IMR-90 (cell line): ENCODE results near the gene HIKESHI. TPM values are rescaled to one million over a fixed set of nuclear protein-coding genes. Genes with fewer than 3 reads are reported as not detected.

ENCODE experiments used
- ATAC-seq: fragments of 200-7000 bp; cut with Tn5 transposase; 2 replicates; pipeline ENCODE4 v1.9.1; 2020; ENCODE audit warnings: low read depth, mild to moderate bottlenecking, moderate library complexity
- BruUV-seq: library from RNA; stranded (reverse); fragments of 400-500 nt; replicated peaks from 2 replicates; lab custom pipeline; 2021; lab: Mats Ljungman, UMichigan
- CTCF ChIA-PET: fragments of 300-600 bp; formaldehyde crosslinking; extraction: SDS; loops from one replicate; lab custom pipeline; 2021; ENCODE audit warnings: antibody characterized with exemption; lab: Yijun Ruan, JAX
- POLR2A ChIA-PET: fragments of 300-600 bp; sonication (Branson Sonifier 250); formaldehyde crosslinking; loops from one replicate; lab custom pipeline; 2022; ENCODE audit warnings: antibody characterized with exemption; ENCODE audit not compliant: unreplicated experiment; lab: Charles Lee
- DNase-seq: peaks from one replicate; pipeline ENCODE4 v3.0.0; 2013
- H2AFZ ChIP-seq: replicated peaks from 2 replicates; pipeline ENCODE3; 2013; ENCODE audit warnings: low read length, mild to moderate bottlenecking; ENCODE audit not compliant: poor library complexity
- H2AK5ac ChIP-seq: 2 replicates; pipeline ENCODE4 v1.6.1; 2013; ENCODE audit warnings: low read depth, low read length, inconsistent platforms
- H2AK9ac ChIP-seq: replicated peaks from 2 replicates; pipeline ENCODE3; 2013; ENCODE audit warnings: mild to moderate bottlenecking, low read depth, low read length, moderate library complexity; ENCODE audit not compliant: poor library complexity
- H2BK120ac ChIP-seq: 2 replicates; pipeline ENCODE4 v1.6.1; 2013; ENCODE audit warnings: low read depth, low read length, inconsistent platforms
- H2BK15ac ChIP-seq: 3 replicates; pipeline ENCODE4 v1.6.1; 2013; ENCODE audit warnings: low read depth, low read length, inconsistent platforms
- H2BK20ac ChIP-seq: 2 replicates; pipeline ENCODE4 v1.6.1; 2013; ENCODE audit warnings: low read depth, mild to moderate bottlenecking, inconsistent platforms, low read length, moderate library complexity
- H2BK5ac ChIP-seq: 2 replicates; pipeline ENCODE4 v1.6.1; 2013; ENCODE audit warnings: mild to moderate bottlenecking, low read depth, low read length, inconsistent platforms; ENCODE audit not compliant: poor library complexity, severe bottlenecking
- H3K14ac ChIP-seq: replicated peaks from 2 replicates; pipeline ENCODE4 v1.6.1; 2013; ENCODE audit warnings: low read depth, low read length, inconsistent platforms
- H3K18ac ChIP-seq: 2 replicates; pipeline ENCODE4 v1.6.1; 2013; ENCODE audit warnings: low read depth, low read length, control low read depth
- H3K23ac ChIP-seq: 2 replicates; pipeline ENCODE4 v1.6.1; 2013; ENCODE audit warnings: low read depth, low read length, inconsistent platforms
- H3K27ac ChIP-seq: 2 replicates; pipeline ENCODE4 v1.5.1; 2013; ENCODE audit warnings: mild to moderate bottlenecking, control low read depth, low read length; ENCODE audit not compliant: insufficient read depth
- H3K27me3 ChIP-seq: 2 replicates; pipeline ENCODE4 v1.6.1; 2013; ENCODE audit warnings: low read length; ENCODE audit not compliant: control insufficient read depth, insufficient read depth
- H3K36me3 ChIP-seq: 2 replicates; pipeline ENCODE4 v1.6.1; 2013; ENCODE audit warnings: low read length, mixed read lengths; ENCODE audit not compliant: control insufficient read depth, insufficient read depth
- H3K4ac ChIP-seq: 2 replicates; pipeline ENCODE4 v1.6.1; 2013; ENCODE audit warnings: low read depth, low read length, inconsistent platforms
- H3K4me1 ChIP-seq: 2 replicates; pipeline ENCODE4 v1.6.1; 2013; ENCODE audit warnings: low read length, mixed read lengths; ENCODE audit not compliant: control insufficient read depth, insufficient read depth
- H3K4me2 ChIP-seq: 2 replicates; pipeline ENCODE4 v1.6.1; 2013; ENCODE audit warnings: low read depth, mild to moderate bottlenecking, control low read depth, low read length, moderate library complexity
- H3K4me3 ChIP-seq: 2 replicates; pipeline ENCODE4 v1.5.1; 2013; ENCODE audit warnings: low read depth, mild to moderate bottlenecking, control low read depth, low read length, moderate library complexity; ENCODE audit not compliant: insufficient read depth
- H3K56ac ChIP-seq: 2 replicates; pipeline ENCODE4 v1.6.1; 2013; ENCODE audit warnings: low read length, inconsistent platforms; ENCODE audit not compliant: insufficient read depth; ENCODE audit errors: extremely low read depth
- H3K79me1 ChIP-seq, 2 experiments: 2 replicates each; pipeline ENCODE4 v1.6.1; 2013; ENCODE audit warnings: low read length in 2 of 2, inconsistent platforms in 1 of 2, low read depth in 1 of 2
- H3K9ac ChIP-seq: 2 replicates; pipeline ENCODE4 v1.6.1; 2013; ENCODE audit warnings: low read depth, low read length, control low read depth
- H3K9me1 ChIP-seq: 2 replicates; pipeline ENCODE4 v1.6.1; 2013; ENCODE audit warnings: low read length, inconsistent platforms; ENCODE audit not compliant: insufficient read depth
- H3K9me3 ChIP-seq: 2 replicates; pipeline ENCODE4 v1.6.1; 2013; ENCODE audit warnings: low read length; ENCODE audit not compliant: control insufficient read depth, insufficient read depth
- H4K20me1 ChIP-seq: 2 replicates; pipeline ENCODE4 v1.6.1; 2013; ENCODE audit warnings: low read length, inconsistent platforms; ENCODE audit not compliant: insufficient read depth
- H4K5ac ChIP-seq: 2 replicates; pipeline ENCODE4 v1.6.1; 2013; ENCODE audit warnings: mild to moderate bottlenecking, low read depth, low read length, control low read depth
- H4K8ac ChIP-seq, 2 experiments: 2 replicates each; pipeline ENCODE4 v1.6.1; 2013; ENCODE audit warnings: low read depth in 2 of 2, low read length in 2 of 2, control low read depth in 1 of 2, inconsistent platforms in 1 of 2
- H4K91ac ChIP-seq: 2 replicates; pipeline ENCODE4 v1.6.1; 2013; ENCODE audit warnings: low read depth, low read length, inconsistent platforms; ENCODE audit not compliant: insufficient read depth
- BHLHE40 ChIP-seq: fragments of 150-350 bp; IDR thresholded peaks from 2 replicates; pipeline ENCODE4 v1.6.1; 2016; ENCODE audit warnings: mild to moderate bottlenecking, low read depth, low read length
- CEBPB ChIP-seq: IDR thresholded peaks from 2 replicates; pipeline ENCODE4 v1.6.1; 2012; ENCODE audit warnings: low read depth, low read length, improper control_type of control experiment
- CHD1 ChIP-seq: IDR thresholded peaks from 2 replicates; pipeline ENCODE4 v1.6.1; 2012; ENCODE audit warnings: low read depth, low read length, improper control_type of control experiment
- FOS ChIP-seq: fragments of 150-350 bp; IDR thresholded peaks from 2 replicates; pipeline ENCODE4 v1.6.1; 2016; ENCODE audit warnings: low read depth, low read length
- MAFK ChIP-seq: IDR thresholded peaks from 2 replicates; pipeline ENCODE4 v1.6.1; 2012; ENCODE audit warnings: low read depth, low read length, improper control_type of control experiment
- MXI1 ChIP-seq: IDR thresholded peaks from 2 replicates; pipeline ENCODE4 v1.6.1; 2012; ENCODE audit warnings: low read depth, mild to moderate bottlenecking, low read length, moderate library complexity, borderline replicate concordance
- NFE2L2 ChIP-seq: fragments of 150-350 bp; IDR thresholded peaks from 2 replicates; pipeline ENCODE4 v1.6.1; 2016; ENCODE audit warnings: low read depth, mild to moderate bottlenecking, low read length
- POLR2A ChIP-seq: IDR thresholded peaks from 2 replicates; pipeline ENCODE4 v1.6.1; 2012; ENCODE audit warnings: mild to moderate bottlenecking, low read depth, low read length
- RAD21 ChIP-seq: IDR thresholded peaks from 2 replicates; pipeline ENCODE4 v1.6.1; 2012; ENCODE audit warnings: low read length, improper control_type of control experiment
- RCOR1 ChIP-seq: IDR thresholded peaks from 2 replicates; pipeline ENCODE4 v1.6.1; 2012; ENCODE audit warnings: mild to moderate bottlenecking, low read length, improper control_type of control experiment; ENCODE audit not compliant: insufficient replicate concordance
- WGBS, 2 experiments: methylation state at CpG; one replicate each; pipeline versions ENCODE4 v1.1.5 to v1.1.7; 2013; ENCODE audit warnings: missing lambda C conversion rate in 2 of 2; ENCODE audit not compliant: insufficient read length in 1 of 2; ENCODE audit errors: extremely low coverage in 2 of 2; 5-methylcytosine and 5-hydroxymethylcytosine counted together
- dilution Hi-C: fragments of 300-500 bp; cut with HindIII; formaldehyde crosslinking; loops from one replicate; pipeline ENCODE4 v1.14.3; 2018; ENCODE audit warnings: low sequenced_read_pairs; ENCODE audit not compliant: unreplicated experiment
- in situ Hi-C: fragments of 300-500 bp; cut with MboI; formaldehyde crosslinking; loops from 3 replicates; pipeline ENCODE4 v1.14.3; 2019; ENCODE audit warnings: low sequenced_read_pairs, inconsistent platforms, mixed read lengths
- intact Hi-C: fragments of 100-400 bp; cut with micrococcal nuclease; formaldehyde crosslinking; loops from 2 replicates; pipeline ENCODE4 v1.10.0; 2022
- polyA plus RNA-seq, 3 experiments: library from polyadenylated mRNA; depleted of rRNA; stranded (reverse); fragments of >200 nt; gene quantifications; 2 replicates each; pipeline ENCODE4 v1.2.3, GENCODE V29; 2012; ENCODE audit warnings: low replicate concordance in 1 of 3
- total RNA-seq: library from RNA; depleted of rRNA; stranded (reverse); fragments of >200 nt; gene quantifications from 2 replicates; pipeline ENCODE4 v1.2.3, GENCODE V29; 2012
- TF ChIP-seq, protein P1 (sequence below): fragments of 150-350 bp; IDR thresholded peaks from 2 replicates; pipeline ENCODE4 v1.6.1; 2017; ENCODE audit warnings: mild to moderate bottlenecking, antibody characterized with exemption, low read length, low read depth
- TF ChIP-seq, protein P2 (sequence below): conservative IDR thresholded peaks from 2 replicates; pipeline ENCODE4 v1.5.1; 2012; ENCODE audit warnings: mild to moderate bottlenecking, low read depth, low read length, improper control_type of control experiment

The HIKESHI gene
- total and polyA plus RNA-seq, 2 of the 4 experiments (the other 2 are of a cell fraction), result 49.4 to 73.5 TPM

DNA sequence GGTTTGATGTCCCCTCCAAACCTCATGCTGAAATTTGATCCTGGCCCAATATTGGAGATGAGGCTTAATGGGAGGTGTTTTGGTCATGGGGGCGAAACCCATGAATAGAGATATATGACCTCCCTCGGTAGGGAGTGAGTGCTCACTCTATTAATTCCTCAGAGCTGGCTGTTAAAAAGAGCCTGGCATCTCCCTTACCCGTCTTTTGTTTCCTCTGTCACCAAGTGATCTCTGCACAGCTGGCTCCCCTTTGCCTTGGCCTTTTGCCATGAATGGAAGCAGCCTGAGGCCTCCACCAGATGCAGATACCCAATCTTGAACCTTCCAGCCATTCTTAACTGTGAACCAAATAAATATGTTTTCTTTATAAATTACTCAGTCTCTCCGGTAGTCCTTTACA is 68.1 kb downstream of the HIKESHI start:
- Histone ChIP-seq H3K27me3 (no peaks in the 10 kb centered on the region), H4K91ac (no peak overlapping the region), H3K9me1 (no peaks in the 10 kb centered on the region), H3K27ac (no peak overlapping the region), H3K79me1 (no peaks in the 10 kb centered on the region), H3K23ac (no peak overlapping the region), H3K4me2 (no peak overlapping the region), H2BK120ac (no peak overlapping the region), H3K4me1 (peaks cover 2% of the 10 kb centered on the region; the same call in 1 of the 2 replicates), H3K4me3 (no peak overlapping the region), H3K9me3 (no peaks in the 10 kb centered on the region), H2AFZ (no peak overlapping the region), H3K36me3 (no peaks in the 10 kb centered on the region), H3K14ac (no peak overlapping the region), H2BK15ac (no peak overlapping the region), H2BK20ac (no peak overlapping the region), H2AK5ac (no peak overlapping the region), H3K18ac (no peak overlapping the region), H4K20me1 (no peaks in the 10 kb centered on the region), H2AK9ac (no peak overlapping the region), H3K56ac (no peak overlapping the region), H3K9ac (no peak overlapping the region), H4K5ac (no peak overlapping the region), H4K8ac (no peak overlapping the region), H2BK5ac (no peak overlapping the region), H3K4ac (no peak overlapping the region)
- ATAC-seq (no peak), DNase-seq (no peak)
- POLR2A ChIA-PET, result no interaction called here
- no TSS peak for BruUV-seq
- WGBS, 2 experiments, result 100% methylated on average over 2 of the region's 4 CpGs; no CpG with 5 or more reads in 1 of the 2 experiments
- TF ChIP-seq CHD1, result no peak
- no peak for TF ChIP-seq FOS
- no peak for TF ChIP-seq MAFK
- TF ChIP-seq, protein P1, sequence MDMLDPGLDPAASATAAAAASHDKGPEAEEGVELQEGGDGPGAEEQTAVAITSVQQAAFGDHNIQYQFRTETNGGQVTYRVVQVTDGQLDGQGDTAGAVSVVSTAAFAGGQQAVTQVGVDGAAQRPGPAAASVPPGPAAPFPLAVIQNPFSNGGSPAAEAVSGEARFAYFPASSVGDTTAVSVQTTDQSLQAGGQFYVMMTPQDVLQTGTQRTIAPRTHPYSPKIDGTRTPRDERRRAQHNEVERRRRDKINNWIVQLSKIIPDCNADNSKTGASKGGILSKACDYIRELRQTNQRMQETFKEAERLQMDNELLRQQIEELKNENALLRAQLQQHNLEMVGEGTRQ, result no peak
- no peak for TF ChIP-seq POLR2A
- TF ChIP-seq MXI1, result no peak
- no peak for TF ChIP-seq RCOR1
- TF ChIP-seq, protein P2, sequence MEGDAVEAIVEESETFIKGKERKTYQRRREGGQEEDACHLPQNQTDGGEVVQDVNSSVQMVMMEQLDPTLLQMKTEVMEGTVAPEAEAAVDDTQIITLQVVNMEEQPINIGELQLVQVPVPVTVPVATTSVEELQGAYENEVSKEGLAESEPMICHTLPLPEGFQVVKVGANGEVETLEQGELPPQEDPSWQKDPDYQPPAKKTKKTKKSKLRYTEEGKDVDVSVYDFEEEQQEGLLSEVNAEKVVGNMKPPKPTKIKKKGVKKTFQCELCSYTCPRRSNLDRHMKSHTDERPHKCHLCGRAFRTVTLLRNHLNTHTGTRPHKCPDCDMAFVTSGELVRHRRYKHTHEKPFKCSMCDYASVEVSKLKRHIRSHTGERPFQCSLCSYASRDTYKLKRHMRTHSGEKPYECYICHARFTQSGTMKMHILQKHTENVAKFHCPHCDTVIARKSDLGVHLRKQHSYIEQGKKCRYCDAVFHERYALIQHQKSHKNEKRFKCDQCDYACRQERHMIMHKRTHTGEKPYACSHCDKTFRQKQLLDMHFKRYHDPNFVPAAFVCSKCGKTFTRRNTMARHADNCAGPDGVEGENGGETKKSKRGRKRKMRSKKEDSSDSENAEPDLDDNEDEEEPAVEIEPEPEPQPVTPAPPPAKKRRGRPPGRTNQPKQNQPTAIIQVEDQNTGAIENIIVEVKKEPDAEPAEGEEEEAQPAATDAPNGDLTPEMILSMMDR, result no peak
- no peak for TF ChIP-seq RAD21
- no peak for TF ChIP-seq NFE2L2
- no peak for TF ChIP-seq CEBPB
- no peak for TF ChIP-seq BHLHE40
- dilution Hi-C loops, result no loop called here
- CTCF ChIA-PET, result no interaction called here
- in situ Hi-C loops, result no loop called here
- intact Hi-C loops, result no loop called here
